ENCODE measurements around the gene EVC2. TPM values are rescaled to one million over a fixed set of nuclear protein-coding genes. Genes with fewer than 3 reads are reported as not detected.
"Not testable (repeated sequence)": the region's sequence is repeated elsewhere in the genome, so short reads cannot be mapped to it uniquely, and the experiment has no call there.

Gene EVC2
- polyA plus RNA-seq, 1 donor from 2014 or later, result 0.27 TPM

- H4K20me1 ChIP-seq (ENCODE audit: insufficient read depth), result no peaks in the 10 kb centered on the region
Observed at GRCh38 chr4:5609306-5610007, 98.9 kb downstream of the EVC2 start.

GRCh38 chr4:5593828-5594227 is 114.5 kb downstream of the EVC2 start:
- H2AFZ ChIP-seq (ENCODE audit: low read depth, low read length); H3K79me2 ChIP-seq (replicated peaks; ENCODE audit: insufficient read depth, low read length); H3K36me3 ChIP-seq (ENCODE audit: insufficient read depth, low read length); H3K4me3 ChIP-seq (ENCODE audit: low read length); H3K27me3 ChIP-seq (ENCODE audit: insufficient read depth, low read depth, low read length); H3K9ac ChIP-seq (ENCODE audit: low read length); H3K9me3 ChIP-seq (ENCODE audit: low read length); H3K4me2 ChIP-seq (ENCODE audit: low read length); H4K20me1 ChIP-seq (ENCODE audit: insufficient read depth); H3K9me2 ChIP-seq (ENCODE audit: insufficient read depth, low read length); H3K27ac ChIP-seq (ENCODE audit: low read length); H3F3A ChIP-seq (ENCODE audit: insufficient read depth, low read length, poor library complexity, severe bottlenecking): not testable (repeated sequence)

More at GRCh38 chr4:5609306-5610007, 98.9 kb downstream of the EVC2 start:
- H3K4me3 ChIP-seq (ENCODE audit: low read length), result no peak overlapping the region
- H3K79me2 ChIP-seq (replicated peaks; ENCODE audit: insufficient read depth, low read length), result no peaks in the 10 kb centered on the region
- H3F3A ChIP-seq (ENCODE audit: insufficient read depth, low read length, poor library complexity, severe bottlenecking), result no peaks in the 10 kb centered on the region
- H3K9me3 ChIP-seq (ENCODE audit: low read length), result no peaks in the 10 kb centered on the region
- no peaks in the 10 kb centered on the region for H3K36me3 ChIP-seq (ENCODE audit: insufficient read depth, low read length)
- H3K9ac ChIP-seq (ENCODE audit: low read length), result no peak overlapping the region
- peak overlapping the region; percentile 65 for H3K27ac ChIP-seq (ENCODE audit: low read length)
- no peaks in the 10 kb centered on the region for H3K9me2 ChIP-seq (ENCODE audit: insufficient read depth, low read length)
- H3K27me3 ChIP-seq (ENCODE audit: insufficient read depth, low read depth, low read length), result no peaks in the 10 kb centered on the region
- H2AFZ ChIP-seq (ENCODE audit: low read depth, low read length), result no peak overlapping the region
- no peak for TF ChIP-seq CTCF (IDR thresholded peaks at IDR 0.05; ENCODE audit: poor library complexity, severe bottlenecking)
- peak; percentile 75 for TF ChIP-seq POLR2AphosphoS5 (IDR thresholded peaks at IDR 0.05)
- TF ChIP-seq EP300 (conservative IDR thresholded peaks at IDR 0.05; ENCODE audit: poor library complexity, severe bottlenecking), result peak; percentile 98
- H3K4me2 ChIP-seq (ENCODE audit: low read length), result no peak overlapping the region

GRCh38 chr4:5592272-5592671 is 116.1 kb downstream of the EVC2 start:
- no peak overlapping the region for H3K4me2 ChIP-seq (ENCODE audit: low read length)
- no peaks in the 10 kb centered on the region for H3K36me3 ChIP-seq (ENCODE audit: insufficient read depth, low read length)
- no peaks in the 10 kb centered on the region for H4K20me1 ChIP-seq (ENCODE audit: insufficient read depth)
- H3K9me3 ChIP-seq (ENCODE audit: low read length), result no peaks in the 10 kb centered on the region
- H2AFZ ChIP-seq (ENCODE audit: low read depth, low read length), result no peak overlapping the region
- no peak overlapping the region for H3K9ac ChIP-seq (ENCODE audit: low read length)
- no peaks in the 10 kb centered on the region for H3K9me2 ChIP-seq (ENCODE audit: insufficient read depth, low read length)
- no peaks in the 10 kb centered on the region for H3F3A ChIP-seq (ENCODE audit: insufficient read depth, low read length, poor library complexity, severe bottlenecking)
- H3K79me2 ChIP-seq (replicated peaks; ENCODE audit: insufficient read depth, low read length), result no peaks in the 10 kb centered on the region
- H3K27ac ChIP-seq (ENCODE audit: low read length), result no peak overlapping the region
- H3K4me3 ChIP-seq (ENCODE audit: low read length), result no peak overlapping the region
- no peak for TF ChIP-seq EP300 (conservative IDR thresholded peaks at IDR 0.05; ENCODE audit: poor library complexity, severe bottlenecking)
- TF ChIP-seq REST (IDR thresholded peaks at IDR 0.05; ENCODE audit: borderline replicate concordance), result no peak
- TF ChIP-seq SMC3 (conservative IDR thresholded peaks at IDR 0.05; ENCODE audit: poor library complexity), result no peak
- TF ChIP-seq CTCF (IDR thresholded peaks at IDR 0.05; ENCODE audit: poor library complexity, severe bottlenecking), result no peak
- no peak for TF ChIP-seq EZH2 (IDR thresholded peaks at IDR 0.05; ENCODE audit: borderline replicate concordance, insufficient read depth, low read length, poor library complexity, severe bottlenecking)
- no peak for TF ChIP-seq MXI1 (conservative IDR thresholded peaks at IDR 0.05; ENCODE audit: poor library complexity, severe bottlenecking)
- no peak for TF ChIP-seq RAD21 (conservative IDR thresholded peaks at IDR 0.05)
- TF ChIP-seq TAF1 (IDR thresholded peaks at IDR 0.05; ENCODE audit: low read depth), result no peak
- no peak for TF ChIP-seq POLR2AphosphoS5 (IDR thresholded peaks at IDR 0.05)
- no peaks in the 10 kb centered on the region for H3K27me3 ChIP-seq (ENCODE audit: insufficient read depth, low read depth, low read length)
